H9 (cell line): ENCODE data around the gene NEURL1B. TPM values are rescaled to one million over a fixed set of nuclear protein-coding genes. Genes with fewer than 3 reads are reported as not detected.

Source experiments
- DNase-seq: peaks from one replicate; pipeline ENCODE4 v3.0.0-alpha.2; 2017
- H2AFZ ChIP-seq: one replicate; pipeline ENCODE4 v1.6.1; 2013; ENCODE audit warnings: mild to moderate bottlenecking, low read length, control low read depth, moderate library complexity
- H2AK5ac ChIP-seq: 2 replicates; pipeline ENCODE4 v1.6.1; 2013; ENCODE audit warnings: low read length, control low read depth, mixed read lengths; ENCODE audit not compliant: insufficient read length
- H2BK120ac ChIP-seq: one replicate; pipeline ENCODE4 v1.6.1; 2013; ENCODE audit warnings: low read depth, mild to moderate bottlenecking, low read length, control low read depth, inconsistent platforms; ENCODE audit not compliant: poor library complexity, severe bottlenecking
- H2BK12ac ChIP-seq: 2 replicates; pipeline ENCODE4 v1.6.1; 2013; ENCODE audit warnings: low read length, control low read depth, mixed read lengths, low read depth; ENCODE audit not compliant: insufficient read length
- H2BK15ac ChIP-seq: 2 replicates; pipeline ENCODE4 v1.6.1; 2013; ENCODE audit warnings: low read depth, low read length, control low read depth
- H2BK20ac ChIP-seq: one replicate; pipeline ENCODE4 v1.6.1; 2013; ENCODE audit warnings: low read depth, mild to moderate bottlenecking, low read length, control low read depth, inconsistent platforms; ENCODE audit not compliant: poor library complexity, severe bottlenecking
- H2BK5ac ChIP-seq: 2 replicates; pipeline ENCODE4 v1.6.1; 2013; ENCODE audit warnings: low read length, control low read depth, mixed read lengths; ENCODE audit not compliant: insufficient read length
- H3K14ac ChIP-seq: 2 replicates; pipeline ENCODE4 v1.6.1; 2013; ENCODE audit warnings: low read length, control low read depth; ENCODE audit not compliant: insufficient read depth
- H3K18ac ChIP-seq: 2 replicates; pipeline ENCODE4 v1.6.1; 2013; ENCODE audit warnings: low read depth, mild to moderate bottlenecking, mixed read lengths, low read length, control low read depth; ENCODE audit not compliant: insufficient read length
- H3K23ac ChIP-seq: 2 replicates; pipeline ENCODE4 v1.6.1; 2013; ENCODE audit warnings: low read length, control low read depth, mixed read lengths, low read depth; ENCODE audit not compliant: insufficient read length
- H3K23me2 ChIP-seq: 2 replicates; pipeline ENCODE4 v1.6.1; 2013; ENCODE audit warnings: low read depth, mild to moderate bottlenecking, mixed read lengths, low read length, control low read depth; ENCODE audit not compliant: insufficient read length, poor library complexity, severe bottlenecking
- H3K27ac ChIP-seq: 2 replicates; pipeline ENCODE4 v1.5.1; 2013; ENCODE audit warnings: low read length, control low read depth, mixed read lengths, low read depth; ENCODE audit not compliant: insufficient read length
- H3K27me3 ChIP-seq: 2 replicates; pipeline ENCODE4 v1.6.1; 2013; ENCODE audit warnings: low read length, control low read depth, inconsistent platforms; ENCODE audit not compliant: insufficient read depth
- H3K4ac ChIP-seq: 2 replicates; pipeline ENCODE4 v1.6.1; 2013; ENCODE audit warnings: low read depth, mild to moderate bottlenecking, control low read depth, inconsistent platforms, low read length, moderate library complexity
- H3K4me1 ChIP-seq: 2 replicates; pipeline ENCODE4 v1.6.1; 2013; ENCODE audit warnings: low read length, control low read depth, inconsistent platforms; ENCODE audit not compliant: insufficient read depth
- H3K4me2 ChIP-seq: 2 replicates; pipeline ENCODE4 v1.6.1; 2013; ENCODE audit warnings: low read length, control low read depth, mixed read lengths; ENCODE audit not compliant: insufficient read length, insufficient read depth
- H3K56ac ChIP-seq: 2 replicates; pipeline ENCODE4 v1.6.1; 2013; ENCODE audit warnings: low read depth, mild to moderate bottlenecking, mixed read lengths, low read length, control low read depth; ENCODE audit not compliant: insufficient read length
- H3K79me1 ChIP-seq: 2 replicates; pipeline ENCODE4 v1.6.1; 2013; ENCODE audit warnings: low read depth, mild to moderate bottlenecking, moderate library complexity, low read length, control low read depth, inconsistent platforms; ENCODE audit not compliant: insufficient read depth, poor library complexity, severe bottlenecking
- H3K79me2 ChIP-seq: 2 replicates; pipeline ENCODE4 v1.6.1; 2013; ENCODE audit warnings: low read length, control low read depth, inconsistent platforms; ENCODE audit not compliant: insufficient read depth
- H3K9ac ChIP-seq: 2 replicates; pipeline ENCODE4 v1.6.1; 2013; ENCODE audit warnings: low read length, control low read depth, mixed read lengths; ENCODE audit not compliant: insufficient read length; ENCODE audit errors: extremely low read depth
- H3K9me3 ChIP-seq: one replicate; pipeline ENCODE4 v1.6.1; 2013; ENCODE audit warnings: low read depth, low read length, inconsistent platforms; ENCODE audit not compliant: control insufficient read depth
- H3T11ph ChIP-seq: one replicate; pipeline ENCODE4 v1.6.1; 2013; ENCODE audit warnings: mild to moderate bottlenecking, low read length, control low read depth, inconsistent platforms
- H4K20me1 ChIP-seq: one replicate; pipeline ENCODE4 v1.6.1; 2013; ENCODE audit not compliant: control insufficient read depth, insufficient read length, insufficient read depth
- H4K5ac ChIP-seq: 2 replicates; pipeline ENCODE4 v1.6.1; 2013; ENCODE audit warnings: low read depth, mild to moderate bottlenecking, mixed read lengths, low read length, control low read depth; ENCODE audit not compliant: insufficient read length
- H4K8ac ChIP-seq: replicated peaks from 2 replicates; pipeline ENCODE4 v1.6.1; 2013; ENCODE audit warnings: low read length, control low read depth, mixed read lengths, low read depth; ENCODE audit not compliant: insufficient read length
- H4K91ac ChIP-seq: 2 replicates; pipeline ENCODE4 v1.6.1; 2013; ENCODE audit warnings: low read depth, mild to moderate bottlenecking, moderate library complexity, mixed read lengths, low read length, control low read depth; ENCODE audit not compliant: insufficient read length
- H3K27ac Mint-ChIP-seq, 3 experiments: 2 replicates in 2 of 3; 3 replicates in 1 of 3; pipeline ENCODE4 v1.8.0; 2020 to 2021; ENCODE audit warnings: mixed read lengths in 3 of 3, mild to moderate bottlenecking in 1 of 3, moderate library complexity in 1 of 3
- H3K27me3 Mint-ChIP-seq: 2 replicates; pipeline ENCODE4 v1.8.0; 2021; ENCODE audit warnings: low read depth, mild to moderate bottlenecking, moderate library complexity, mixed read lengths
- H3K36me3 Mint-ChIP-seq, 3 experiments: 2 replicates in 2 of 3; 3 replicates in 1 of 3; pipeline ENCODE4 v1.8.0; 2020 to 2021; ENCODE audit warnings: low read depth in 3 of 3, mixed read lengths in 3 of 3; ENCODE audit not compliant: insufficient read depth in 1 of 3
- H3K4me1 Mint-ChIP-seq, 2 experiments: 2 replicates each; pipeline ENCODE4 v1.8.0; 2020; ENCODE audit warnings: mixed read lengths in 2 of 2
- H3K4me3 Mint-ChIP-seq, 2 experiments: 2 replicates in 1 of 2; 3 replicates in 1 of 2; pipeline ENCODE4 v1.8.0; 2020 to 2021; ENCODE audit warnings: mild to moderate bottlenecking in 2 of 2, mixed read lengths in 2 of 2, moderate library complexity in 1 of 2
- H3K9me3 Mint-ChIP-seq, 2 experiments: 2 replicates in 1 of 2; 3 replicates in 1 of 2; pipeline ENCODE4 v1.8.0; 2020; ENCODE audit warnings: mild to moderate bottlenecking in 2 of 2, mixed read lengths in 2 of 2, moderate library complexity in 1 of 2
- CTCF ChIP-seq: fragments of 200-600 bp; sonication (generic); conservative IDR thresholded peaks from 3 replicates; pipeline ENCODE4 v1.8.0; 2021; ENCODE audit warnings: antibody characterized with exemption, mild to moderate bottlenecking
- WGBS: extraction: QIAGEN DNeasy Blood & Tissue Kit; methylation state at CpG from one replicate; pipeline ENCODE4 v1.1.7; 2013; ENCODE audit warnings: missing lambda C conversion rate, low lambda C conversion rate, mixed read lengths; ENCODE audit not compliant: insufficient read length; ENCODE audit errors: extremely low coverage; 5-methylcytosine and 5-hydroxymethylcytosine counted together
- total RNA-seq: library from RNA; stranded (reverse); gene quantifications from 2 replicates; pipeline ENCODE4 v1.2.1, GENCODE V29; 2021

NEURL1B gene
- total RNA-seq, 1 experiment from 2014 or later, result 3.6 TPM

GRCh38 chr5:172706796-172707195 is 65.7 kb downstream of the NEURL1B start:
- H3K4me1 Mint-ChIP-seq, result peaks cover 12 to 20% of the 10 kb centered on the region in 2 experiments
- no peaks in the 10 kb centered on the region for H3K79me2 ChIP-seq
- no peak overlapping the region for H2BK12ac ChIP-seq
- no peak overlapping the region for H4K8ac ChIP-seq
- no peaks in the 10 kb centered on the region; a peak in 1 of 5 replicates for H3K9me3 Mint-ChIP-seq
- H3K4me1 ChIP-seq, result no peaks in the 10 kb centered on the region
- no peaks in the 10 kb centered on the region for H3K79me1 ChIP-seq
- WGBS, result no CpG with 5 or more reads among the region's 4 CpGs
- H3K4ac ChIP-seq, result no peak overlapping the region
- no peak for DNase-seq
- no peak for TF ChIP-seq CTCF
- no peak overlapping the region for H4K91ac ChIP-seq
- H4K5ac ChIP-seq, result no peak overlapping the region
- no peak overlapping the region for H2AFZ ChIP-seq
- no peak overlapping the region for H3K18ac ChIP-seq
- no peaks in the 10 kb centered on the region for H3K23me2 ChIP-seq
- H3K27ac Mint-ChIP-seq, result no peak overlapping the region
- H3T11ph ChIP-seq, result no peak overlapping the region
- no peak overlapping the region for H3K27ac ChIP-seq
- H3K4me3 Mint-ChIP-seq, result no peak overlapping the region
- no peak overlapping the region for H3K14ac ChIP-seq
- peaks cover 53% of the 10 kb centered on the region for H3K27me3 Mint-ChIP-seq
- no peak overlapping the region for H3K56ac ChIP-seq
- H2BK5ac ChIP-seq, result no peak overlapping the region
- H3K36me3 Mint-ChIP-seq, result no peaks in the 10 kb centered on the region
- H2AK5ac ChIP-seq, result no peak overlapping the region
- no peaks in the 10 kb centered on the region for H3K27me3 ChIP-seq
- H3K9me3 ChIP-seq, result no peaks in the 10 kb centered on the region
- no peak overlapping the region for H2BK120ac ChIP-seq
- no peak overlapping the region for H2BK20ac ChIP-seq
- H3K9ac ChIP-seq, result no peak overlapping the region
- H4K20me1 ChIP-seq, result no peaks in the 10 kb centered on the region
- H3K4me2 ChIP-seq, result no peak overlapping the region
- H3K23ac ChIP-seq, result no peak overlapping the region
- H2BK15ac ChIP-seq, result no peak overlapping the region
